Left colon (tissue), 2 donors: Measurements from ENCODE around the gene CBLB. TPM values are rescaled to one million over a fixed set of nuclear protein-coding genes. Genes with fewer than 3 reads are reported as not detected.

Source experiments
- ATAC-seq: fragments of 200-7000 bp; cut with Tn5 transposase; one replicate; pipeline ENCODE4 v1.9.1; 2020; ENCODE audit warnings: mild to moderate bottlenecking, moderate library complexity
- DNase-seq, 2 donors: peaks; one replicate each; pipeline ENCODE4 v3.0.0-alpha.2; 2020
- intact Hi-C, 2 donors: fragments of 100-400 bp; cut with DNase I in 1 of 2; cut with micrococcal nuclease in 1 of 2; formaldehyde crosslinking; loops; one replicate each; pipeline versions ENCODE4 v1.11.2 to v1.14.0; 2022; cut with DNase I, micrococcal nuclease
- long read RNA-seq: library from polyadenylated mRNA; unstranded; transcript quantifications from one replicate; pipeline ENCODE4 v2.0.0, GENCODE V29; 2021
- total RNA-seq, 2 donors: library from RNA; stranded (reverse); fragmentation: NEBNext Ultra II Directional; extraction: Animal tissue kit (Norgen Biotek cat#: 25700); gene quantifications; one replicate each; pipeline ENCODE4 v1.2.1, GENCODE V29; 2021
- donor health status: DM: no; HTN: no; CAD: no.
- donor health status: DM: yes; HTN: yes; CAD: no.

Gene CBLB
- total RNA-seq = 10 to 100 TPM; 36.7 to 50.2 TPM
- long read RNA-seq, partial matches to known transcripts = 3 of 9 reads
- long read RNA-seq, other reads (novel, unspliced or antisense) = 6 of 9 reads

DNA sequence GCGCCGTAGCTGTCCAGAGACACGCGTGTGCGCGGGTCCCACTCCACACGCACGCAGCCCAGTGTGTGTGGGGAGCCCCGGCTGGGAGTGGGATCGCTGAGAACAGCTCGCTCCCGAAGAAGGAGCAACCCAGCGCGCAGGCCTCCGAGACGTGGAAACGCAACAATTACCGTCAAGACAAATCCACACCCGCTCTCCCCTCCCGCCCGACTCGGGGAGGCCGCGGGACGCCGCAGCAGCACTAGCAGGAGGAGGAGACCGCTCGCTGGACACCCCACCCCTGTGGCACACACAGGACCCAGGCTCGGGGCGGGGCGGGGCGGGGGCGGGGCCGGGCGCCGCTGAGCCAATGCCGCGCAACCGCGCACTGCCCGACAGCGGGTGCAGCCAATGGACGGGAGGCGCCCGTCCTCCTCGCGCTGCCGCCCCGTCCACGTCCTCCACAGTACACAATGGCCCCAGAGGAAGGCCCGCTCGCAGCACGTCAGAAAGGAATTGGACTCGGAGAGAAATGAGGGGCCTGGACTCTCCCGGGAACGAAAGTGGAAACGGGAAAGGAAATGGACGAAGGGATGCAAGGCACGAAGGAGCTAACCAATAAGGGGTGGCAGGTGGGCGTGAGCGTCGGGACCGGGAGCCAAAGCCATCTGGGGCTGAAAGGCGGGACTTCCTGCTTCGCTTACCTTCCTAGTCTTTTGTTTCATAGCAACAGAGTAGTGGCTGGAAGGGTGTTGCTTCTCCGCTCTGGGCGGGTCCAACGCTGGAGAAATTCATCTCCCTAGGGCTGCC is at the start of gene CBLB:
TSS of gene CBLB (minus strand) at position 271 of the 789 bp plus-strand sequence. CDS start 1,435 bp downstream, outside the sequence.
- intact Hi-C loops = no loop called here
- ATAC-seq = peak; percentile 87
- DNase-seq = peak; percentile 90 to 94

DNA sequence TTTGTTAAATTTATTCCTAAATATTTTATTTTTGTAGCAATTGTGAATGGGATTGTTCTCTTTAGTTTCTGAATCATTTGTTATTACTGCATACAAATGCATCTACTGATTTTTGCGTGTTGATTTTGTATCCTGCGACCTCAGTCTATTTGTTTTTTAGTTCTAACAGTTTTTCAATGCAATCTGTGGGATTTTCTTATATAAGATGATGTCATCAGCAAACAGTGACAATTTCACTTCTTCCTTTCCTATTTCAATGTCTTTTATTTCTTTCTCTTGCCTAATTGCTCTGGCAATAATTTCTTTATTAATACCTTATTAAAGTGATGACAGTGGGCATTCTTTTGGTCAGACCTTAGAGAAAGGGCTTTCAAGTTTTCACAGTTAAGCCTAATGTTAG is 48.0 kb upstream of the CBLB start:
- intact Hi-C loops = loop anchor here in 1 of 2 donors (10.0 kb wide), 1 partner anchor 668 kb away; no protein-coding TSS in a partner anchor
- ATAC-seq (no peak), DNase-seq (no peak)

DNA sequence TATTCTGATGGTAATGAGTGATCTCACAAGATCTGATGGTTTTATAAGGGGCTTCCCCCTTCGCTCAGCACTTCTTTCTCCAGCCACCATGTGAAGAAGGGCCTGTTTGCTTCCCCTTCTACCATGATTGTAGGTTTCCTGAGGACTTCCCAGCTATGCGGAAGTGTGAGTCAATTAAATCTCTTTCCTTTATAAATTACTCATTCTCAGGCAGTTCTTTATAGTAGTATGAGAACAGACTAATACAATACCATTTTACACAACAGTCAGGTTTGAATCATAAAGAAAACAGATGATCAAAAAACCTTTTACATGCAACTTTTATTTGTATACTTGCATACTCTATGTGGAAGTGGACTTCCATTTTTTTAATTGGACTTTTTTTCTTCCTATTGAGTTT is 46.7 kb upstream of the CBLB start:
- no peak for DNase-seq
- intact Hi-C loops = loop anchor here in 1 of 2 donors (10.0 kb wide), 1 partner anchor 669 kb away; no protein-coding TSS in a partner anchor
- ATAC-seq = no peak

DNA sequence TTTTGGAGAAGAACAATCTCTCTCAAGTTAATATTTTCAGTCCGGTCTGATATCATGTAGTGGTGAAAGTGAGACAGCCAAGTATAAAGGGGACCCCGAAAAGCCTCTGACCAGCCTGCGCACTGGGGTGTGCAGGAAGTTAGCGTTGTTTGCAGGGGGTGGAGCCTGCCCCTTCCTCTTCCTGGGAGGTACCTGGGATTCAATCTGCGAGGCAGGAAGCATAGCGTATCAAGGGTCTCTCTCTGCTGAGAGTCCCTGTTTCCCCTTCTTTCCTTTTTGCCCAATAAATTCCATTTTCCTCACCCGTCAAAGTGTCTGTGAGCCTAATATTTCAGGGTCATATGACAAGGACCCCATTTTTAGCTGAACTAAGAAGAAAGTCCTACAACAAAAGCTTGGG is 44.8 kb upstream of the CBLB start:
- intact Hi-C loops = loop anchor here in 1 of 2 donors (10.0 kb wide), 1 partner anchor 671 kb away; no protein-coding TSS in a partner anchor
- DNase-seq (no peak), ATAC-seq (no peak)

DNA sequence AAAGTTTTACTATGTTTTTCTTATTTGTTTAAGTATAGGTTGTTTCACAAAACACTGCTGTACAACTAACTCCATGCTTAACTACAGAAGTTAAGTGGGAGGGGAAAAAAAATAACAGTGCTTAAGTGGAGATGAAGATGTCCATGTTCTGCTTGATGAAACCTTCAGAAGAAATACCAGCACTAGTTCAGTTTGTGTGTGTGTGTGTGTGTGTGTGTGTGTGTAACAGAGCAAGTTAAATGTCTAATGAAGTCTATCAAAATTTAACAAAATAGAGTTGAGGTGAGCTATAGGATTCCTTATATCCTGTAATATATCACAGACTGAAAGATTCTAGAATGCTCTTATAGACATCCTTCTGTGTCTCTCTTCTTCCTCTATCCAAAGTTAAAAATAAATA is 44.1 kb upstream of the CBLB start:
- ATAC-seq = no peak
- no peak for DNase-seq
- intact Hi-C loops = loop anchor here in 1 of 2 donors (10.0 kb wide), 1 partner anchor 672 kb away; no protein-coding TSS in a partner anchor

DNA sequence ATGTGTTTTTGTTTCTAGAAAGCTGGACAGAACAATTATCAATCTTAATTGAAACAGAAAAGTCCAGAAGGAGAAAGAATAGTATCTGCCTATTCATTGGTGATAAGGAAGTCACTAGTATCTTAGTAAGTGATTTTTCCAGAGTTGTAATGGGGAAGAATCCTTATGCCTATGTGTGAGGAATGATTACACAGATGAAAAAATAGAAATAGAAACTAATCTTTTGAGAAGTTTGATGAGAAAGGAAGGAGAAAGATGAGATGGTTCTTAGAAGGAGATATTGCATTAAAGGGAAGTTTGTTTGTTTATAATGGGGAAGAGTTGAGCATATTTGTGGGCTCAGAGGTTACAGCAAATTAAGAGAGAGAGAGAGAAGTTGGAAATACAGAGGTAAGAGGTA is 42.7 kb upstream of the CBLB start:
- DNase-seq (no peak), ATAC-seq (no peak)
- intact Hi-C loops = loop anchor here in 1 of 2 donors (10.0 kb wide), 1 partner anchor 673 kb away; no protein-coding TSS in a partner anchor

DNA sequence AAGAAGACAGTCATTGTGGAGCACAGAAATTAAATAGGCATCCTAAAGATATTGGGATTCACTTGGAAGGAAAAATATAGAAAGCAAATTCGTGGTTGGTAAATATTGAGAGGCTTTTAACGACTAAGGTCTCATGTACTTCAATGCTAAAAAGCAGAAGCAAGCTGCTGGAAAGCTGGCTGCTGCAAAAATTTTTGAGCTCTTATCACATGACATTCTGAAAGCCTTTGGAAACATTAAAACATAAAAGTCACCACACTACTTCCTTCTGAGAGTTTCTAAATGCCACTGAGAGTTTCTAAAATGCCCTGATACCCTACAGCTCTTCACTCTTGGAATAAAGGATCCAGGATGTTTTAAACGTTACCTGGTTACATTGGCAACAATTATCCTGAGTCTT is 39.0 kb upstream of the CBLB start:
- DNase-seq (no peak), ATAC-seq (no peak)
- intact Hi-C loops = no loop called here

DNA sequence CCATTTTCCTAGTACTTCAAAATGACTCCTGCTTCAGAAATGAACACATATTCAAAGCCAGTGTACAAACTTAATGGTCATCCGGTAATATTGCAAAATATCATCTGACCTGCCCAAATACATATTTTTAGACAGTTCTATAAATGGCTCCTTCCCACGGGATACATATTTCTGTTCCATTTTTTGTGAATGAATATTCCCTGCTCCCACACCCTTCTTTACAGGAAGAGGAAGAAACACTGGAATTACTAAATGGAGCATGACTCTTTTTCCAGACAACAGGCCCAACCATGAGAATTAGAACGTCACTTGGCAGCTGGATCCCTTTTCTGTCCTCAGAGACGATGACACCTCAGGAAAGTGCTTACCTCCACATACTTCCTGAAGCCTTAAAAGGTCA is 38.0 kb upstream of the CBLB start:
- intact Hi-C loops = no loop called here
- ATAC-seq (no peak), DNase-seq (no peak)

DNA sequence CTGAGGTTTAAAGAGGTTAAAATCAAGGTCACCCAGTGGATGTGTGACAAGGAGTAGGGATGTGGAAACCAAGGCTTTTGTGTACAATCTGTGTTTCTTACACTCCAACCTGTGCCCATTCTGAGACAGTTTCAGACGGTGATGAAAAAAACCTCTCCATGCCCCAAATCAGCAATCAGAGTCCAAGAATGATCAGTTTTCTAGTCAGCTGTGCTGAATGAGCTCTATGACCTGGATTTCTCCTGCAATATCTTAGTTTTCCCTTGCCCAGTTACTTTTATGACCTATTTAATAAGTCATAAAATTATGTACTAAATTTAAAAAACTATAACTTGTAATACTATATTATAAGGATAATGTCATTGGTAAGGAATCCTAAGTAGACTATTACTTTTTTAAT is 37.5 kb upstream of the CBLB start:
- DNase-seq = no peak
- no peak for ATAC-seq
- intact Hi-C loops = no loop called here

DNA sequence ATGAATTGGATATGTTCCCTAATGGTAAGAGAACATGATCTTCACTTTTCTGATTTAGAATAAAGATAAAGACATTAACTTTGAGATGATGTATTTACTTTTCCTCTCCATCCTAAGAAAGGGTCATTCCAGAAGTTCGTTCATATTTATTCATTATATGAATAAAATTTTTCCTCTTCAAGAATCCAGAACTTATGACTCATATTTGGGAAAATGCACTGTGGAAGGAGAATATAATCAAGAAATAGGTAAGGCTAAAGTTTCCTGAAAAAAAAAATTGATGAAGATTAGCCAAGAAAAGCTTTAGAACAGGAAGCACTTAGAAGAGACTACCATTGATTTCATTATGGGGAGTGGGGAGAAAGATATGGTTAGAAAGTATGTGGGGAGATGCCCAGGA is 36.5 kb upstream of the CBLB start:
- intact Hi-C loops = no loop called here
- DNase-seq (no peak), ATAC-seq (no peak)

DNA sequence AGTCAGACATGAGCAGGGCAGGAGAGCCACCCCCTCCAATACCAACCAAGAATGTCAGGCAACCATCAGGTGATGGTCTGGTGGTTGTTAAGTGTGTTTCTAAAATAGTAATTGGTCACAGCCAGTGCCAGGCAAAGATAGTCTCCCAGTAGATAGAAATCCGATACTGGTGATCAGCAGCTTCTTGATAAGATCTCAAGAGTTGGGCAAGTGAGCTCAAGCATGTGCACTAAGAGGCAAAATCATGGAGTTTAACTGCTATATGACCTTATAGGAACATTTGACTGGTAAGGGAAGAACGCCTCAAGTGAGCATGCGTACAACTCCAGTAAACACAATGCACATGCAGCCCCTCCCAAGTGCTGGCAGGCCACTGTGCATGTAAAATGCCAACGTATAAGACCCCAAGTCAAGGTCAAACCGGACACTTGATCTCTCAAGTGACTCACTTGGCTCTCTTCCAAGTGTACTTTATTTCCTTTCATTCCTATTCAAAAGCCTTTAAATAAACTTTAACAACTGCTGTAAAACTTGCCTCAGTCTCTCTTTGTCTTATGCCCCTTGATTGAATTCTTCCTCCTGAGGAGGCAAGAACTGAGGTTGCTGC is 36.0 kb upstream of the CBLB start:
- intact Hi-C loops = no loop called here
- no peak for ATAC-seq
- DNase-seq = no peak

DNA sequence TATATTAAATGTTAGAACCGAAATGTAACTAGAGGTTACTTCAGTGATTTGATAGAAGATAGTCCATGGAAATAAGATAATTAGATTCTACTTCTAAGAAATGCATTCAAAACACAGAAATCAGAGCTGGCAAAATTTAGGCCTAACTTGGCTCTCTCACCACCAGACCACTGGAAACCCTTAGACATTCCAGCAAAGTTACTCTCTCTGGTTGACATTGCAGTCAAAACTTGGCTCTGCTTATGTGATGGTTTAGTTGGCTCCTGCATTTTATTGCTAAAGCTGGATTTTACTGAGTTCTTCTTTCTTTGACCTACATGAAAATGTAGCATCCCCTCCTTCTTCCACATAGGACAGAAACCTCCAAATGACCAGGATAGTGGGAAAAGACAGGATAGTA is 35.4 kb upstream of the CBLB start:
- no peak for ATAC-seq
- intact Hi-C loops = no loop called here
- no peak for DNase-seq

DNA sequence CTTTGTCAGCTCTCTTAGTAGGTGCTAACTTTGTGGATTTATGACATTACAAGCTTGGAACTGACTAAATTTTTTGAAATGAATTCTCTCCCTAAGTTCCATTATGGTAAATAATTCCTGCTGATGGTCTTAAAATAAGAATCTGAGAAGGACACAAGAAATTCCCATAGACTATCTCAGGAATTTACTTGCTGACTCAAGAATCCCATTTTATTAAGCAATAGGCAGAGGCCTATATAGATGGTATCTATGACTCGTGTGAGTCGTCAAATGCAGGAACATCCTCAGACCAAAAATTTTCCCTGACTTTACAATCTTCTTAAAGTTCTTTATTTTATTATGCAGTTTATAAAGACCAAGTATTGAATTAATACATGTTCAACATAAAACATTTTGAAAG is 30.7 kb upstream of the CBLB start:
- DNase-seq (no peak), ATAC-seq (no peak)
- intact Hi-C loops = no loop called here

DNA sequence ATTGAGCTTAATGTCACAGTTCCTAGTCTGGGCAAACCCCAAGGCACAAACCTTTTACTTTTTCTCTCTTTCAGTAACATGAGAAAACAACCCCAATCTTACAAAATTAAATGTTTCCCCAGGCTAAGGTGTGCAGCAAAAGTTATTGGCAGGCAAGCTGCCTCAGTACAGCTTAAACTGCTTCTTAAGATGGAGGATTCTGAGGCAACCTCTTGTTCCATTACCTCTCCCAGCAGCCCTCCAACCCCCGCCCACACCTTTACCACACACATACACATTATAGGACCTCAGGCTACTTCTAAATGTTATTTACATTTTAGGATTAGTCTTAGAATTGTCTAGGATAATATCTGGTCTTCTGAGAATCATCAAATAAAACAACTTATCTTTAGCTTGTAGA is 22.3 kb upstream of the CBLB start:
- no peak for DNase-seq
- ATAC-seq = no peak
- intact Hi-C loops = no loop called here

DNA sequence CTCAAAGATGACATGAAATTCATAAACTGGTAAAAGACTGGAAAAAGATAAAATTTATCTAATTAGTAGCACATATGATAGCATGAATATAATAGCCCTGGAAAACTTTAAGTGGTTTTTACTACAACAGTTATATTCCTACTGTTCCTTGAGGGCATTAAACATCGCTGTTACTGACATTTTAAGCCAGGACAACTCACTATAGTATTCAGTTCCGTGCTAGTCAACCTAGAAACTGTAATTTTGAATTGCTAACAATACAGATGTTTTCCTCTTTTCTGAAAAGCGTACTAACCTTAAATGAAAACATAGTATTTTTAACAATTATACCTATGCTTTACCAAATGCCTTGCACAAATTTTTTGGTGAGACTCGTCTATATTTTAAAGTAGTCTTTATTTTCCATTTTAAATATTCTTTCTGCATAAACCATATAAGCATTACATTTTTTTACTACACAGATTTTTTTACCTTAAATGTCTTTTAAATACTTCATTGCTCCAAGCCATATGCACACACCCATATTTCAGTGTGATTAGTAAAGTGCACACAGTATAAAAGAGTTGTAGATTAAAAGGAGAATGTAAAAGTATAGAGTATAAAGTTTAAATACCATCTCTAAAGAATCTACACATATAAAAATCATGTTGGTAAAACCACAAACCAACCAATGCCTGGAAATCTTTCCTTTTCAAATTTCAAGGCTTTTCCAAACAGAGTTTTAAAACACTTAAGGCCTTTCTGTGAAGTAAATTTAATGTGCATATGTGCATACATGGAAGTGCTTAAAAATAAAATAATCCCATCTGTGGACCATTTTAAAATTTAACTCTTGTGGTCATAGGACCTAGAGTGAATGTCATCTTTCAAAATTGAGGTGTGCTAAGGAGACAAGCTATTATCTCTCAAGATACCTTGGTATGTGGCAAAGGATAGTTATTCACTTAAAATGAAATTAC is 20.1 kb upstream of the CBLB start:
- no peak for DNase-seq
- ATAC-seq = no peak
- intact Hi-C loops = no loop called here

DNA sequence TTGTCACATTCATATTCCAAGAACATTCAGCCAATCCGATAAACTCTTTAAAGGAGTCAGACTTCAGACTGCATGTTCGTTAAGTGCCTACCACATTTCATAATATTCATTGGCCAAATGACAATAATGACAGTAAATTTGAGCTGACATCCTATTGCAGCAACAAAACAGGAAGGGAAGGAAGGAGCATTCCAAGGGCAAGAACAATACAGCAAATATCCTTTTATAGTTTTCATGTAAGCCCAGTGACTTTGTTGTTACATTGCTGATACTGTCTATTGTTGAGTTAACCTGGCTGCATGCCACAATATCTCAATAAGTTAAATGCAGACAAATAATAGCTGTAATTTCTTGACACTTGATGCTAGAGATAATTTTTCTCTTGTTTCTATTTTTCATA is 16.4 kb upstream of the CBLB start:
- intact Hi-C loops = no loop called here
- no peak for DNase-seq
- ATAC-seq = no peak

DNA sequence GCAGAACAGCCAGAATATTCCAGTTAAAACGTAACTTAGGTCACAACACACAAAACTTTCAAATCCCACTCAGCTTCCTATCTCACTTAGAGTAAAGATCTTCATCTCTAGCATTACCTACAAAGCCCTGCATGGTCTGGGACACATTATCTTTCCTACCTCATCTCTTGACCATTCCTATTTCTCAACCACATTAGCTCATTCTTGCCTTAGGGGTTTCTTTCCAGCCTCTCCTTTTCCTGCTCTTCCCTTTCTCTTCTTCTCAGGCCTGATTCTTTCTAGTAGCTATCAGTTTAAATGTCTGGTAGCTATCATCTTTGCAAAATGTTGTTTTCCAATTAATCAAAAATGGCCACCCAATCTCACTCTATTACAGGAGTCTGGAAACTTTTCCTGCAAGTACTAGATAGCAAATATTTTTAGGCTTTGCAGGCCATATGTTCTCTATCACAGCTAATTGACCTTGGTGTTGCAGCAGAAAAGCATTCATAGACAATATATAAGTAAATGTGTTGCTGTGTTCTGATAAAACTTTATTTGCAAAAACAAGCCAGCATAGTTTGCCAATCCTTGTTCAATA is 15.1 kb upstream of the CBLB start:
- intact Hi-C loops = no loop called here
- no peak for ATAC-seq
- DNase-seq = no peak

DNA sequence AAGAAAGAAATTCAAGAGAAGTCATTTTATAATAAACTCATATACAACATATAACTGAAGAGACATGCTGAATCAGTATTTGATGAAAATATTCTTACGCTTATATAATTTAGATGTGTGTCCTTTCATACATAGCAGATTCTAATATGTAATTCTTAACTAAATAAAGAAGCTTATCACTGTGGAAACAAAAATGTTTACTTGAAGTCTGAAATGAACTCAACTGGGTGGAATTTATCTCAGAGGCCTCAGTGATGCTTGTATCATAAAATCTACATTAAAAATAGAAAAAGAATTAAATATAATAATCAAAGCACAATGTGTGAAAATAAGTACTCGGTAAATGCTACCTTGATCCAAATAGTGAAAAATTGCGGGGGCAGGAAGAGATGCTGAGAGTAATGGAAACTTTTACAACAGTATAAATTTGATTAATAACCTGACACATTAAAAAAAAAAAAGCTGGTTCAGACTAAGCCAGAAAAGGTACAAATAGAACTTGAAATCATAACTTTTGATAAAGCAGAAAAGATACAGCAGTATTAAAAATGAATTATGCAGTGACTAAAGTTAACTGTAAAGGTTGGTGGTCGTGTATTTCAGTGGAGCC is 12.0 kb upstream of the CBLB start:
- ATAC-seq = no peak
- intact Hi-C loops = no loop called here
- DNase-seq = no peak
